Endometrial microvascular endothelial cells (primary cell): Measurements from ENCODE around the gene ZNF330. TPM values are rescaled to one million over a fixed set of nuclear protein-coding genes. Genes with fewer than 3 reads are reported as not detected.
"Not testable (repeated sequence)": the region's sequence is repeated elsewhere in the genome, so short reads cannot be mapped to it uniquely, and the experiment has no call there.

Experiments
- in situ Hi-C: cut with HindIII; loops from 2 replicates; pipeline ENCODE4 v1.10.0; 2017; ENCODE audit warnings: low sequenced_read_pairs, low pct_unique_long_range_greater_than_20kb; ENCODE audit errors: inconsistent ontology term
- total RNA-seq: library from RNA; depleted of rRNA; stranded (reverse); fragments of >200 nt; gene quantifications from one replicate; pipeline ENCODE4 v1.2.3, GENCODE V29; 2015; ENCODE audit errors: inconsistent ontology term

Gene ZNF330
- 39.5 TPM for total RNA-seq

DNA sequence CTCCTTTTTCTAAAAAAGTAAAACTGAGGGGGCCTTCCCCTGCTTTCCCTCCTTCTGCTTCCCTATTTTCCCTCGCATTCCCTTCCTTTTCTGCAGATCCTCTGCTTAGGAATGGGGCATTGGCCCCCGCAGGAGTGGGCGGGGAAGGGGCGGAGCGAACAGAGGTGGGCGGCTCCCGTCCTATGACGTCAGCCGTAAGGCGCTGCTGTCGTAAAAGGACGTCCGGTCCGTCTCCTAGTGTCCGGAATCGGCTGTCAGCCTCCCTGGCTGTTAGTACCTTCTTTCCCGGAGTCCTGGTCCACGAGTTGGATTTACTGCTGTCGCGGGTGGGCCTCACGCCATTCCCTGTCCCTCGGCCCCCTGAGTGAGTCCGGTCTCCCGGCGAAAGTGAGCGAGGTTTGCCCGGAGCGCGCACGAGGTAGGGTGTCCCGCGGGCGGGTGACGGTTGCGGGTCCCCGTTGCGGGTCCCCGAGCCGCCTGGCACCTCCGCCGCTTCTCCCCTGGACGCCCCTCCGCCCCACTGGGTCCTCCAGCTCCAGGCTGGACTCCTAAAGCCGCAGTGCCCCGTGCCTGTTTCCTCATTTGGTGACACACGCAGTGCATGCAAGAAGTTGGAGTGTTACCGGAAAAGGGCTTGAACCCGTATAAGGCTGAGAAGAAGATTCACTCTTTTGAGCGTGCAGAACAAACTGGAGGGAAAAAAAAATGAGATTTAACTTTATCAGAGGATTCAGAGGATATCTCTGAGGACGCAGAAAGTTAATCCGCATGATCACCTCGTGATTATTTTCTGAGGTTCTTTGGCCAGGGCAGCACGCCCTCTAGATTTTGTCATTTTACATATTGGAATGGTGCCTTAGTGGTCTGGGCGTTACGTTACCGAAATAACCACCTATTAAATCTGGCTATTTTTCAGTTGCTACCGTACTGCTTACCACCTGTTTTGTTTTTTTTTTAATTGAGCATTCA is at the start of gene ZNF330:
TSS of gene ZNF330 (plus strand) at position 205 of the 969 bp plus-strand sequence. CDS start 1,477 bp downstream, outside the sequence.
- in situ Hi-C loops: no loop called here

DNA sequence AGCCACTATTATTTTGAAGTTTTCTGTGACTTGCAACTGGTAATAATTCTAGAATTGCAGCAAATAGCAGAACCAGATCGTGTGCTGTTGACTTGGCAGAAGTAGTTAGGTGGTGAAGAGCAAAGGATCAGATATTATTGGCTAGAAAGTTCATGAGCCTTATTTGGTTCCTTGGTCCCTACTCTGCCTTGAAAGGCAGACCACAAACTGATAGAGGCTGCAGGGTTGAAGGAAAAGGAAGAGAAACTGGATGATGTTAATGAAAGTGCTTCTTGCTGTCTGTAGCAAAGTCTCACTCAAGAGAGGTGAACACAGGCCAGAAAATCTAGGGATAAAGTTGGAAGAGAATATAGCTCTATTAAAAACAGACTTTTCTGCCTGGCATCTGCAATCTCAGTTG is 46.2 kb upstream of the ZNF330 start:
- in situ Hi-C loops: no loop called here

DNA sequence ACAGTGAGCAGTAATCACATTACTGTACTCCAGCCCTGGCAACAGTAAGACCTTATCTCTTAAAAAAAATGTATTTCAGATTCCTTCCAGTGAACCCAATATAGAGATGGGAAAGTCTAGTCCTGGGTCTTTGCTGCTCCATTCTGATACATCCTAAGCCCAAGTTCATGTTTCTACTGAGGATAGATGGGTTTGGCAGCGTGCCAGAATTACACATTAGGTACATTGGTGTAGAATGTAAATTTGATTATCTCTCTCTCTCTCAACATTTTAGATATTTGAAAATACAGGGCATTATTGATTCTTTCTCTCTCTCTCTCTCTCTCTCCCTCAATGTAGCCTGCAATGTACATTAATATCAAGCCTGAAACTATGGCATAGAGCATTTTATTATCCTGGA is 43.5 kb upstream of the ZNF330 start:
- in situ Hi-C loops: no loop called here

DNA sequence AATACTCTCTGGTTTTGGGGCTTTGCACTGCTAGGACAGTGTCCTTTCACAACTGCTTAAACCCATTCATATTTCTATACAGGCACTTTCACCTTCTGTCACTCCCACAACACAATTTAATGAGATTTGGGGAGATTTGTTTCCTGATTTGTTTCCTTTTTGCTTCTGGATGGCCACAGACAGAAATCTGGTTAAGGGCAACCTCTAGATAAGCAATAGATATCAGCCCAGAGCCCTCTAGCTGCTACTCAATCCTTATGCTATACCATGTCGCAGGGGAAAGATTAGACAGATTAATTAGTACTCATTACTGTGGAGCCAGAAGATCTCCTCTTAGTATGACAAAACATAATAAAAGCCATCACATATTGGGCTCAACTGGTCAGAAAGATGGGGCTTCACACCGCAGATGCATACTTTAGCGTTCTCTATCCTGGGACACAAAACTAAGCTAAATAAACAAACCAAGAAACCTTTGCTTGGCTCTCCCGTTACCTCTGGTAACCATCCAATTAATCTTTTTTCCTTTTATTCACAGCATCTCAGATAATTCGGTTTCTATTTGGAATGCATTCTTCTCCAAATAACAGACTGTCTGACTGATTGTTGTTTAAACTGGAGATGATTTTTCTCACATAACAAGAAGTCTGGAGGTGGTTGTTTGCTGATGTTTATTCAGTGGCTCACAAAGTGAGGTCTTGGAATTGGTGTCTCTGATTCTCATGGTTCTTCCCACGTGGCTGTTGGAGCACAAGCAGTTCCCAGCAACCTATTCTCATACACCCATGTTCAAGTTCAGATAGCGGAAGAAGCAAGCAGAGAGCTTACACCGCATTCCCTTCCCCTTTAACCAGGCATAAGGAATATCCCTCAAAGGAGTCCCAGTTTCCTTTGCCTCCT is 41.0 kb upstream of the ZNF330 start:
- in situ Hi-C loops: no loop called here

DNA sequence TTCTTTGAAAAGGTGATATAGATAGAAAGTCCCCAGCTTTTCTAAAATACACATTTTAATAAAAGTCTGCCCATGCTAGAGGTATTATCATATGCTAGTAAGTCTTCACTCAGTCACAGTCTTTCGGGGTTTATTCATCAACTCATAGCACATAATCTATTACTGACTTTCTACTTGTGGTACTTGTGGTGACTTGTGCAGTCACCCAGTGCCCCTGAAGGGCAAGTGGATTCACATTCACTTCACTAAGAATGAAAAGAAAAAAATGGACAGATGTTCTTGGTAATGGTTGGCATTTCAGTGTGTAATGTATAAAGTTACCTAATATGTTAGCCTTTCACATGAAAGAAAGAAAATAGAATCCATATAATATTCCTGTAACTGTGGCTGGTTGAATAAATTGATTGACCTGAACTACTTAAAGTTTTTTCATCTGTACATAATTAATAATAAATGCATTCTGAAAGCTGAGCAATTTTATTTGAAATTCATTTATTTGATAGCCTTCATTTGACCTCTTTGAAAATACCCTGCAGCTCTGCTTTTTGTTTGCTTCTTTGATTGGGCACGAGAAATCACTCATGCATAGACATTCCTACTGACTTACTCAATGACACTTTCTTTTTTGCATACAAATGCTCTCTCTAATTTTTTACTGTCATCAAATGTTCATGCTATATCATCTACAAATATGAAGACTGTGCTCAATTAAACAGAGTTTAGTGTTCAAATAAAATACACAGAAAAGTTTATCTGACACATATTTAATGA is 39.5 kb upstream of the ZNF330 start:
- in situ Hi-C loops: no loop called here

DNA sequence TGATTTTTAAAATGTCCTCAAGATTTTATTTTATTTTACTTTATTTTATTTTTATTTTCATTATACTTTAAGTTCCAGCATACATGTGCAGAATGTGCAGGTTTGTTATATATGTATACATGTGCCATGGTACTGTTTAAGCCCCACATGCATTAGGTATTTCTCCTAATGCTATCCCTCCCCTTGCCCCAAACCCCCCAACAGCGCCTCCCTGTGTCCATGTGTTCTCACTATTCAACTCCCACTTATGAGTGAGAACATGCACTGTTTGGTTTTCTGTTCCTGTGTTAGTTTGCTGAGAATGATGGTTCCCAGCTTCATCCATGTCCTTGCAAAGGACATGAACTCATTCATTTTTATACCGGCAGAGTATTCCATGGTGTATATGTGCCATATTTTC is 37.2 kb upstream of the ZNF330 start:
- in situ Hi-C loops: not testable (repeated sequence)

DNA sequence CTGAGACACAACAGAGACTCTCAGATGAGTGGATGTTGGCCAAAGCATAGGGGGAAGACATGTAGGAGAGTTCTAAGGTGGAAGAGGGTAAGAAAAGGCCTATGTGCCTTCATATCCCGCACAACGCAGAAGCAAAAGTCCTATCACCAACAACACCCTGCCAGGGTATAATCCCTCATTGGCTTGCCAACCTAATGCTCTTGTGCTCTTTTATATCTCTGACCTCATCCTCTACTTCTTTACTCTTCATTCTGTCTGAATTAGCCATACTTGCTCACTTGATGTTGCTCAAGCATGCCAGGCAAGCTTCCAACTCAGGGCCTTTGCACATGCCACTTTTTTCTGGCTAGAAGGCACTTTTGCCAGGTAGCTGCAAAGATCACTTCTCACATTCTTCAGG is 28.1 kb upstream of the ZNF330 start:
- in situ Hi-C loops: no loop called here

DNA sequence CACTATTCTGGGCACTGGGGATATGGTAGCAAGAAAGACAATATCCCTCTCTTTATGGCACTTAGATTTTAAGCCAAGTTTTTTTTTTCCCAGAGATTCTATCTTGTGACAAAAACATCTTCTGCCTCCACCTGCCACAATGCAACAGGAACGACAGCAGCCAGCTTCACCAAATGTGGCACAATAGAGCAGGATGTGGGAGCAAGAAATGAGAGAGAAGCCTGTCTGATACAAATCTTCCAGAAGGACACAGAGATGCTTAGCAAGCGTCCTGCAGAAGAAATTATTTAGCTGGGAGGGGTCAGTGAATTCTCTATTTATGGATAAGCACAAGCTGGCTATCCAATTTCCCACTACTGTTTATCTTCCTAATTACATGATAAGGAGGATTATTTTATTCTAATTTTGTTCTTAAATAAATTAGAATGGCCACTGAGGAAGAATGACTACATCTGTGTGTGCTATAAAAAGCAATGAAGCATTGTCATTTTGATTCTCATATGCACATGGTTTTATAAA is 27.1 kb upstream of the ZNF330 start:
- in situ Hi-C loops: no loop called here

DNA sequence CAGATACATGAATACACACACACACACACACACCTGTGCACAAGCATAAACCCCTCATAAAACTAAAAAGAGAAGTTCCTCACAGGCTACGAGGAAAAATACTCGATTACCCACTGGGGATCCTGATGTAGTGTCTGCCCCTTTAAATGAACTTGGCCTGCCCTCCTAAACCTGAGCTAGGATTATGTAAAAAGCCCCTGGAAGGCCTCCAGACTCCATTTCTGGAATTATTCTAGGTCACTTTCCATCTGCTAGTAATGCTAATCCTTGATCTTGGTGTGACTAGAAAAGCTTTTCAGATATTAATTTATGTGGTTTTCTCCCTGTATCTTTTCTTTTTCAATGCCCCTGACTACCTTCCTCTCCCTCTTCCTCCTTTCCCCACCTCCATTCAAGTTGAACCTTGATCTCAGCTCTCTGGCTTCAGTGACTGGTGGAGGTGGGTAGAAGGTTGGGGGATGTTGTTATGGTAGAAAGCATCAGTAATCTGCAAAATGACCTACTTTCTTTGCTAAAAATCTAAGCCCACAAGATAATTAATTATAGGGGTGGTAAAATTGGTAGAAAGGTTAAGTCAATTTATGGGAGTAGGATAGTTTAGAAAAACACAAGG is 25.5 kb upstream of the ZNF330 start:
- in situ Hi-C loops: no loop called here

DNA sequence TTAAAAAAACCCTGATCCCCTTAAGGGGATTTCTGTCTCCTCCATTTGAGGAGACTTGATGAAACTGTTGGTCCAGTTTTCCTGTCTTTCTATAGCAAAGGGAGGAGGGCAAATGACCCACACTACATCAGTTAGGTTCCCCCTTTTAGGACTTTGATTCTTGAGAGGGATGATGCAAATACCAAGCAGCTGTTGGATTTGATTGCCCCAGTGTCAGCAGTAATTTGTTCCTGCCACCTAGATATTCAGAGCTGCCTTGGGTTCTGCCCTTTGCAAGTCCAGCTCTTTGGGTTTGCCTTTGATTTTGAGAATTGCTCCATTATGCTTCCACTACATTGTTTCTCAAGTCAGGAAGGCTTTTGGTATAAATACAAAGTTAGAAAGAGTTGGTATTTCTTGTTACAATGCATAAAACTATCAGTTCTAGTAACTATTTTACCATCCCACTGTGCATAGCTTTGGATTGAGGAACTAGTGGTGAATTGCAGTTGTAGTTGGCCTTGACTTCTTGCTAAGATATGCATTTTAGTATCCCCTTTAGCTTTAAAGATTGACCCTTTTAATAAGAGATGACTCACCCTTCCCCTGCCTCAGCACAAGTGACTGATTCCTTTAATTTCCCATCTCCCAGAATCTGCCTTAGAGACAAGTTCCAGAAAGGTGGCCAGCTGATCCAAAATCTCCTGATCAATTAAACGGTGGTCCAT is 24.3 kb upstream of the ZNF330 start:
- in situ Hi-C loops: no loop called here

DNA sequence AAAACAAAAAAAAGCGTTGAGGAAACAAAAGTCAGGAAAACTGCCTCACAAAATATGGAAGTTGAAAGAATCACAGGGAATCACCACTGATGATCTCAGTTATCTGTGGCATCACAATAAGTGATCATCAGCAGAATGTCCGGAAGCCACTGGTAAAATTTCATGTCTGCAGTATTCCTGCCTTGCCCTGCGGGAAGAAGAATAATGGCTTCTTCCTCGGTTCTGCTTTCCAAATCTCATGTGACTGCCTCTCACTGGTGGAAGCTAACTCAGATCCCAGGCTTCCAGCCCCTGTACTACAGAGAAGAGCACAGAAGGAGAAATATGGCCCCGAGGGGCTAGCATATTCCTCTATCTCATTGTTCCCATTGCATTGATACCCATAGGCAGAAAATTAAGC is 12.7 kb upstream of the ZNF330 start:
- in situ Hi-C loops: no loop called here

DNA sequence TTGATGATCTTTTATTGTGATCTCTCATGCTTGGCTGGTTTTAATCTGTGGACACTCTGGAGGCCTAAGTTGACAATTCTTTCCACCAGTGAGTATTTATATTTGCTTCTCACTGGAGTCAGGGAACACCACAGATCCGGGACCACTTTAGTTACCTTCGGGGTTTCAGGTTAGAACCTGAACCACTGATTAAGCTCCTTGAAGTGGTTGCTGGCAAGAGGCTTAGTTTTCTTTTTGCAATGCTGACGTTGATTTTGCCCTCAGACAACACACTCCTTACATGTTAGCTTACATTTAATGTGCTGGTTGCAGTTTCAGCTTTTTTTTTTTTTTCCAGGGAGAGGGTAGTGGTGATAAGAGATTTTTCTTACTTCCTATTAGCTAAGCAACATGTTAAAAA is 10.5 kb upstream of the ZNF330 start:
- in situ Hi-C loops: no loop called here

DNA sequence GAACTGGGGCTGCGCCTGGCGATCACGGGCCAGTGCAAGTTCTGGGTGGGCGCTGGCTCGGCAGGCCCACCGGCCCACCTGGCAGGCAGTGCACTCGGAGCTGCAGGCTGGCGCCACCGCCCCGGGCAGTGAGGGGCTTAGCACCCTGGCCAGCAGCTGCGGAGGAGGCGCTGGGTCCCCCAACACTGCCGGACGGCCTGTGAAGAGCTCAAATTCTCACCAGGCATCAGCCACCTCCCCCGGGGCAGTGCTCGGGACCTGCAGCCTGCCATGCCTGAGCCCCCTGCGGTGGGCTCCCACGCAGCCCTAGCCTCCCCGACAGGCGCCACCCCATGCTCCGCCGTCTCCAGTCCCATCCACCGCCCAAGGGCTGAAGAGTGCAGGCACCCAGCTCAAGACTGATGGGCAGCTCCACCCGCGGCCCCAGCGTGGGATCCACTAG is 7.1 kb upstream of the ZNF330 start:
- in situ Hi-C loops: no loop called here

DNA sequence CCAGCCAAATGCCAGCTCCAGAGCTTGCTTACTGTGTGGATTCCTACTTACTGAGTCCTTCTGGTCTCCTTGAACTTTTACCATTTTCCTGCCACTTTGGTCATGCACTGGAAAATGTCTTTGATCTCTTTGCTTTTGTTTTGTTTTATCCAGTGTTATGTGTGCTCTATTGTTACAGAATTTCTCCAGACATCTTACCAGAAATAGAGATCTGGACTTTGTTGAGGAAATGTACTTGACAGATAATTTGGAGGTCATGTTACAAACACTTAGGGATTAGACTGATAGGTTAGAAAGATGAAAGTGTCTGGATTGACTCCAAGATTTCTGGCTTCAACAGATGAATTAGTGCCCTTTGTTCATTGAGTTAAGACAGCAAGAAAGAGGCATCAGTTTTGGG is 5.7 kb upstream of the ZNF330 start:
- in situ Hi-C loops: no loop called here

DNA sequence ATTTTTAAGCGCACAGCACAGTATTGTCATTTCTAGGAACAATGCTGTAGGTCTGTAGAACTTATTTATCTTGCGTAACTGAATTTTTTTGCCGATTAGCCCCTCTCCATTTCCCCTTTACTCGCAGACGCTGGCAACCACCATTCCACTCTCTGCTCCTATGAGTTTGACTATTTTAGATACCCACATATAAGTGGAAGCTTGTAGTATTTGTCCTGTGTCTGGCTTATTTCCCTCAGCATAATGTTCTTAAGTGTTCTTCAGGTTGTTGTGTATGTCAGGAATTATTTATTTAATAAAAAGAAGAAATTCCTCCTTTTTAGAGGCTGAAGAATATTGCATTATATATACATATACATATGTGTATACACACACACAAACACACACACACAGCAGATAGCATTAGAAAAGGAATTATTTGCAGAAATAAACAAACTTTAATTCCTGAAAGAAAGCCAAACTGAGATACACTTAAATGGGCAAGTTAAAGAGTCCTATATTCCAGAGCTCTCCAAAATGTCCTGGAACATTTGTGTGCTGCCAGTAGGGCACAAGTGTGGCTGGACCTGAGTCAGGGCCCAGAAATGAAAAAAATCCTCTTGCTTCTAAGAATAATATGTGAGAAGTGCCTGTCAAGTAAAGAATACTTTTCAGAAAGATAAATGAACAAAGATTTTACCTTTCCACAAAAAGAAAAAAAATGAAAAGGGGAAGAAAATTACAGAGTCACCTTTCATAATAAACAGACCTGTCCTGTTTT is 4.5 kb upstream of the ZNF330 start:
- in situ Hi-C loops: no loop called here

DNA sequence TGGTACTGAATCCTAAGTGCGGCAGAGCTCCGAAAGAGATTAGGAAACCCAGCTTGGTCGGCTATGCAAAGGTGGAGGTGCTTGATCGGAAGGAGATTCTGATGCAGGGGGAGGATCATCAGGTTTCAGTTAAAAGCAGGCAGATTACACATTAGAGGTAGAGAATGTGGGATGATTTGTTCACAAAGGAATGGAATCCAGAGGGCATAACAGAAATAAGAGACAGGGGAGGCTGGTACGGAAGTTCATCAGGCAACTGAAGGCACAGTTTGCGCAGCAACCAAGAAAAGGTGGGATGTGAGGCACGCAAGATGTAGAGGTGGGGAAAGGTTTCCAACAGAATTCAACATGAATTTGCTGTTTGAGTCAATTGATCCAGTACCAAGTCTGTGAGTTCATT is 424 bp upstream of the ZNF330 start:
- in situ Hi-C loops: no loop called here

DNA sequence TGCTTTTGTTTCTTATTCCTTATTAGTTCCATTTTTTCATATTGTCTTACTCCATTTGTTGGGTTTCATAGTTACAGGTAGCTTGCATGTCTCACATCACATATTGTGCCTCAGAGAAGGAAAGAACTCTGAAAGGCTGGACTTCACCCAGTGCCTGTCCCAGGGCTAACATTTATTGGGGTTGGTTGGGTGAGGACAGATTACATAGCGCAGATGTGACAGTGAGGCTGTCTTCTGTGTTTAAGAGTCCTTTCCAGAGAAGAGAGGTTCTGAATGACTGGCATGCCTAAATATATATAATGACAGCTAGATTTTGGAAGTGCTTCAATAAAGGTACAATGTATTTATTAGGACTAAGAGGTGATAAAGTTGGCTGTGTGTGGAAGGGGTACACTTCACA is 2.7 kb downstream of the ZNF330 start:
- in situ Hi-C loops: no loop called here
